IPS DF 6.9 (cell line): ENCODE results near the gene RAD21L1.
"Not testable (repeated sequence)": the region's sequence is repeated elsewhere in the genome, so short reads cannot be mapped to it uniquely, and the experiment has no call there.

Experiments used
- DNase-seq: peaks from one replicate; pipeline ENCODE4 v3.0.0-alpha.2; 2013; ENCODE audit warnings: low read depth, low spot score
- H3K27ac ChIP-seq: one replicate; pipeline ENCODE4 v1.5.1; 2013; ENCODE audit warnings: low read length, control low read depth
- H3K27me3 ChIP-seq: 2 replicates; pipeline ENCODE4 v1.6.1; 2013; ENCODE audit warnings: mild to moderate bottlenecking, low read length; ENCODE audit not compliant: control insufficient read depth, insufficient read depth
- H3K36me3 ChIP-seq: 2 replicates; pipeline ENCODE4 v1.6.1; 2013; ENCODE audit warnings: low read length; ENCODE audit not compliant: control insufficient read depth, insufficient read depth
- H3K4me1 ChIP-seq: 2 replicates; pipeline ENCODE4 v1.6.1; 2013; ENCODE audit warnings: low read length; ENCODE audit not compliant: control insufficient read depth, insufficient read depth
- H3K4me3 ChIP-seq: 2 replicates; pipeline ENCODE4 v1.5.1; 2013; ENCODE audit warnings: mild to moderate bottlenecking, low read length
- H3K9me3 ChIP-seq: 2 replicates; pipeline ENCODE4 v1.6.1; 2013; ENCODE audit warnings: low read length, inconsistent platforms; ENCODE audit not compliant: control insufficient read depth, insufficient read depth
- WGBS: extraction: QIAGEN DNeasy Blood & Tissue Kit; methylation state at CpG from one replicate; pipeline ENCODE4 v1.1.7; 2013; ENCODE audit warnings: mixed read lengths, missing lambda C conversion rate; ENCODE audit not compliant: insufficient read length, insufficient coverage; 5-methylcytosine and 5-hydroxymethylcytosine counted together

The RAD21L1 gene

DNA sequence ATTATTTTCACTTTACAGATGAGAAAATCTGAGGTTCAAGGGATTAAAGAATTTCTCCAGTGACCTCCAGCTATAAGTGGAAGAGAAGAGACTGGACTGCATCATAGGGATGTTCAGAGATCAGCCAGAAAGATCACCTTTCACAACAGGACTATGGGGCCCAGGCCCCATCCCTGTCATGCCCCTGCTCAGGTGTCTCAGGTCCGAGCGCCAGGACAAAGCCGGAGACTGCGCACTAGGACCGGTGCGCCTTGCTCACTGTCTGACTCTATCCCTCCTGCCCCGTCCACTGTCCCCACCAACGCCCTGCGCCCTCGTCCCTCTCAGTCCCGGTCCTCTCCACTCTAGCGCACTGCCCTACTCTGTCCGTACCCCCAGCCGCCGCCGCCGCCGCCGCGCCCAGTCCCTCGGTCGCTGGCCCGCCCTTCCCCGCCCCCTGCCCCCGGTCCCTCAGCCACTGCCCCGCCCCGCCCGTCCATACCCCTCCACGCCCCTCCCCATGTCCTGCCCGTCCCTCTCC is 521 bp upstream of the RAD21L1 start:
- no peaks in the 10 kb centered on the region for H3K4me1 ChIP-seq
- WGBS, result no CpG with 5 or more reads among the region's 30 CpGs
- H3K9me3 ChIP-seq, result no peaks in the 10 kb centered on the region
- peak overlapping the region; percentile 38; the same call in 1 of the 2 replicates for H3K4me3 ChIP-seq
- H3K27me3 ChIP-seq, result no peaks in the 10 kb centered on the region; the same call in 1 of the 2 replicates
- H3K36me3 ChIP-seq, result no peaks in the 10 kb centered on the region
- DNase-seq, result no peak
- H3K27ac ChIP-seq, result no peak overlapping the region

DNA sequence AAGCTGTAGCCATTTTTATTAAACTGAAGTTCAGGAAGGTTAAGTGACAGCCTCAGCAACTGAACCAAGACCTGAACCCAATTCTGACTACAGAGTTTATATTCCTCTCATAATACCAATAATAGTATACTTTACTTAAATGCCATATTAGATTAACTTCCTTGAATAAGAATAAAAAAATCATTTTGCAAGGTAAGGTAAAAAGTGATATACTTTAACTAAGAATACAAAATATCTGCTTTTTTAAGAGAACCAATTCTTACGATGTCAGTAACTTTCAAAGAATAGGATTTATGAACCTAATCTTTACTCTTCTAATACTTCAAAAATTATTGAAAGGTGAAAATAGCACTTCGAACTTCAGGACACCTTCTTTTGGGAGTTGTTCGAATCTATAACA is 3.7 kb downstream of the RAD21L1 start:
- WGBS, result no CpG with 5 or more reads among the region's 3 CpGs
- H3K27ac ChIP-seq, result no peak overlapping the region
- no peaks in the 10 kb centered on the region for H3K4me1 ChIP-seq
- no peak for DNase-seq
- H3K27me3 ChIP-seq, result no peaks in the 10 kb centered on the region; the same call in 1 of the 2 replicates
- H3K36me3 ChIP-seq, result no peaks in the 10 kb centered on the region
- no peak overlapping the region for H3K4me3 ChIP-seq
- no peaks in the 10 kb centered on the region for H3K9me3 ChIP-seq

DNA sequence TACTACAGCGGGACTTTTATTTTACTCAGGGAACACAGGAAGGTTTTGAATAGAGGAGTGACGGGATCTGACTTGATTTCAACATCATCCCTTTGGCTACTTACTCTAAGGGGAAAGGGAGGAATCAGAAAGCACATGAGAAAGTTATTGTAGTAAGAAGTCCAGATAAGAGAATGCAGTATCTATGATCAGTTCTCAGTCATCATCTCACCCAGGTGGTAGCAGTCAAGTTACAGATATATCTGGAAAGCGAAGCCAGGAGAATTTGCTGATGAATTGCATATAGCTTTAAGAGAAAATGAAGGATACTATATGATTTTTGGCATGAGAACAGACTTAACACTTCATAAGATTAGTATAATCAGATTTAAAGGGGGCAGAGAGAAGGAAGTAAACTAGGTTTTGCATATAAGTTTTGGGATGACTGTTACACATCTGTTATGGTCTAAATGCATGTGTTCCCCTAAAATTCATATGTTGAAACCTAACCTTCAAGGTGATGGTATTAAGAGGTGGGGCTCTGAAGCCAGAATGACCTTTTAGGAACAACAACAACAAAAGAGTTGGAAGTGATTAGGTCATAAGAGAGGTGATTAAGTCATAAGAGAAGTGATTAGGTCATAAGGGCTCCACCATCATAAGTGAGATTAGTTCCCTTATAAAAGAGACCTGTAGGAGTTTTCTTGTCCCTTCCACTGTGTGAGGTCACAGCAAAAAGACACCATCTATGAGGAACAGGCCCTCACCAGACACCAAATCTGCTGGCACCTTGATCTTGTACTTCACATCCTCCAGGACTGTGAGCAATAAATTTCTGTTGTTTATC is 6.7 kb downstream of the RAD21L1 start:
- WGBS, result no CpG with 5 or more reads among the region's 3 CpGs
- DNase-seq, result no peak
- no peaks in the 10 kb centered on the region for H3K27me3 ChIP-seq

DNA sequence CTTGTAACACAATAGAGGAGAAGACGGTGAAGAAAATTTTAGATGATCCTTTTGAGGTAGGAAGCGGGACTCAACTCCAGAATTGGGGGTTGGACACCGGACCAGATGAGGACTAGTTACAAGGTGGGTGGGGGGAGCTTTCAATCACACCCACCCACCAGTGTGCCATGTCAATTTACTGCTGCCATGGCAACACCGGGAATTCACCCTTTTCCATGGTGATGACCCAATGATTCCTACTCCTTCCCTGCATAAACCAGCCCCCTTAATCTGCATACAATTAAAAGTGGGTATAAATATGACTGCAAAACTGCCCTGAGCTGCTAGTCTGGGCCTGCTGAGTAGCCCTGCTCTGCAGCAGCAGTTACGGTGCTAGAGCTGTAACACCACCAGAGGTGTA is 14.7 kb downstream of the RAD21L1 start:
- Histone ChIP-seq H3K27ac (no peak overlapping the region), H3K9me3 (no peaks in the 10 kb centered on the region), H3K36me3 (no peaks in the 10 kb centered on the region), H3K4me3 (no peak overlapping the region), H3K4me1 (no peaks in the 10 kb centered on the region), H3K27me3 (no peaks in the 10 kb centered on the region)
- WGBS, result no CpG with 5 or more reads among the region's 5 CpGs
- DNase-seq, result no peak

More for the DNA sequence above, 6.7 kb downstream of the RAD21L1 start:
- no peak overlapping the region for H3K27ac ChIP-seq
- H3K9me3 ChIP-seq, result no peaks in the 10 kb centered on the region
- no peaks in the 10 kb centered on the region for H3K4me1 ChIP-seq
- no peak overlapping the region for H3K4me3 ChIP-seq
- H3K36me3 ChIP-seq, result no peaks in the 10 kb centered on the region

DNA sequence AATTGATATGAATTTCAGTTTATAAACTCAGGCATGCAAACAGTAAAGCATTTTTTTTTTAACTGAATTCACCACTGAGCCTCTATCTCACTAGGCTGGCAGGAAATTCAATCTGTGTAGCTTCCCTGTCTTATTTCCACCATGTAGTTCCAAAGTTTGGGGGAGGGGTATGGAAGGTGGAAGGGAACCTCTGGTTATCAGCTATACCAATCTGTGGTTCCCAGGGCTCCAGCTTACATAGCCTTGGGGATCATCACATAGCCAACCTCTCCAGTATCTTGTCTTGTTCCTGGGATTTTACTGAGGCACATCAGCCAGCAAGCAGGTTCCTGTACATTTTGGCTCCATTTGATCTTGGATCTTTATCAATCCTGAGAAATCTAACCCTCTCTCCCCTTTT is 15.6 kb downstream of the RAD21L1 start:
- Histone ChIP-seq H3K36me3 (no peaks in the 10 kb centered on the region), H3K9me3 (no peaks in the 10 kb centered on the region), H3K4me3 (no peak overlapping the region), H3K4me1 (no peaks in the 10 kb centered on the region), H3K27me3 (no peaks in the 10 kb centered on the region), H3K27ac (no peak overlapping the region)
- no peak for DNase-seq

DNA sequence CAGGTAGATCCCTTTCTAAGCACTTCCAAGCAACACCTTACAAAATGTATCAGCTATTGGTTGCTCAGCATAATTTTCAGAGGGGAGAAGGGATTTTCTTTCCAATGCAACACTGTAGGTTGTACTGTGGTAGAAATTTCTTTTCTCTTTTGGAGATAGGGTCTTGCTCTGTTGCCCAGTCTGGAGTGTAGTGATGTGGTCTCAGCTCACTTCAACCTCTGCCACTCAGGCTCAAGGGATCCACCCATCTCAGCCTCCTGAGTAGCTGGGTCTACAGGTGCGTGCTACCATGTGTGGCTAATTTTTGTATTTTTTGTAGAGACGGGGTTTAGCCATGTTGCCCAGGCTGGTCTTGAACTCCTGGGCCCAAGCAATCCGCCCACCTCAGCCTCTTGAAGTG is 16.3 kb downstream of the RAD21L1 start:
- DNase-seq, result no peak
- Histone ChIP-seq H3K27me3 (no peaks in the 10 kb centered on the region), H3K36me3 (no peaks in the 10 kb centered on the region), H3K9me3 (no peaks in the 10 kb centered on the region), H3K4me3 (no peak overlapping the region), H3K4me1 (no peaks in the 10 kb centered on the region), H3K27ac (no peak overlapping the region)
- WGBS, result no CpG with 5 or more reads among the region's 3 CpGs

DNA sequence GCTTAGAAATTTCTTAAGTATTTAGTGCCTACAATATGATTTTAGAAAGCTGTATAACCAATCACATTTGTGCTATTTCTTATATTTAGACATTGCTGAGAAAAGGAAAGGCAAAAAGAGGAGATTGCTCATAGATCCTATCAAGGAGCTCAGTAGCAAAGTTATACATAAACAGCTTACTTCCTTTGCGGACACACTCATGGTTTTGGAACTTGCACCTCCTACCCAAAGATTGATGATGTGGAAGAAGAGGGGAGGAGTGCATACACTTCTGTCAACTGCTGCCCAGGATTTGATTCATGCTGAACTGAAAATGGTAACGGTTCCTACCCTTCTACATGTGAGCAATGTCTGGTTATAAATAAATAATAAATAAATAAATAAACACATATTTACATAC is 16.7 kb downstream of the RAD21L1 start:
- Histone ChIP-seq H3K4me1 (no peaks in the 10 kb centered on the region), H3K27ac (no peak overlapping the region), H3K9me3 (no peaks in the 10 kb centered on the region), H3K27me3 (no peaks in the 10 kb centered on the region), H3K36me3 (no peaks in the 10 kb centered on the region), H3K4me3 (no peak overlapping the region)
- no peak for DNase-seq
- WGBS, result no CpG with 5 or more reads among the region's 2 CpGs

DNA sequence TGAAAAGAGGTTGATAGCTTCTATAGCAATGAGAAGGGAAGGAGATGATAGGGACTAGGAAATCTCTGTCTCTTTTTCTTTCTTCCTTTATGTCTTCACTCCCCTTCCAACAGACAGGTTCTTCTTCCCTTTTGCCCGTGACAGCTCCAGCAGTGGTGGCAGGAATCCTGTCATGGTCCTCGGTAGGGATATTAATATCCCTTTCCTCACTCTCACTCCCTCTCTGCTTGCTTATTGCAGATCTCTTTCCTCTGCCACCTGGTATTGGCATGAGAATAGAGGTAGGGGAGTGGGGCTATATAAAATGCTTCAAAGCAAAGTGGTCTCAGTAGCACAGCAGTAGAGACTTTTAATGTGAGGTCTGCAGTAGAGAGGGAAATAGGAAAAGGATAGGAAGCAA is 19.7 kb downstream of the RAD21L1 start:
- no peaks in the 10 kb centered on the region for H3K4me1 ChIP-seq
- no peaks in the 10 kb centered on the region for H3K27me3 ChIP-seq
- H3K9me3 ChIP-seq, result no peaks in the 10 kb centered on the region
- no CpG with 5 or more reads among the region's 2 CpGs for WGBS
- no peak overlapping the region for H3K27ac ChIP-seq
- no peaks in the 10 kb centered on the region for H3K36me3 ChIP-seq
- DNase-seq, result no peak
- H3K4me3 ChIP-seq, result no peak overlapping the region

DNA sequence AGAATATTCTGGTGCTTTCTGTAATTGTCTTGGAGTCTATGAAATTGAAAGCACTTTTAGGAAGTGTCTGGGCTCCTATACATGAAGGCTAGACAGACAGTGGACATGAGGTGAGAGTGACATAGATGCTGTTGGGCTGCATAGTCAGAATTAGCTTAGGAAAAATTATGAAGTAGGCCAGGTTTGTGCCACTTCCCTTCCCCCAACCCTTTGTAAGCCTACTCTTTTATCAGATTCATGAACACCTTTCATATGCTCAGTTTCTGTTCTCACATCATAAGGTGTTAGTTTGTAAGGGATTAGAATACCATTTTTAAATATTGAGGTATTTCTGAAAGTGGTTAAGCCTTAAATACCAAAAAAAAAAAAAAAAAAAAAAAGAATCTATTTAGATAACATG is 21.8 kb downstream of the RAD21L1 start:
- no peak overlapping the region for H3K4me3 ChIP-seq
- H3K27me3 ChIP-seq, result no peaks in the 10 kb centered on the region
- no peaks in the 10 kb centered on the region for H3K9me3 ChIP-seq
- DNase-seq, result no peak
- H3K27ac ChIP-seq, result no peak overlapping the region
- no peaks in the 10 kb centered on the region for H3K36me3 ChIP-seq
- no peaks in the 10 kb centered on the region for H3K4me1 ChIP-seq

DNA sequence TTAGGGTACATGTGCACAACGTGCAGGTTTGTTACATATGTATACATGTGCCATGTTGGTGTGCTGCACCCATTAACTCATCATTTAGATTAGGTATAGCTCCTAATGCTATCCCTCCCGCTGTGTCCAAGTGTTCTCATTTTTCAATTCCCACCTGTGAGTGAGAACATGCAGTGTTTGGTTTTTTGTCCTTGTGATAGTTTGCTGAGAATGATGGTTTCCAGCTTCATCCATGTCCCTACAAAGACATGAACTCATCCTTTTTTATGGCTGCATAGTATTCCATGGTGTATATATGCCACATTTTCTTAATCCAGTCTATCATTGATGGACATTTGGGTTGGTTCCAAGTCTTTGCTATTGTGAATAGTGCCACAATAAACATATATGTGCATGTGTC is 24.4 kb downstream of the RAD21L1 start:
- no CpG with 5 or more reads among the region's 2 CpGs for WGBS
- not testable (repeated sequence) for H3K27ac ChIP-seq, H3K9me3 ChIP-seq, DNase-seq, H3K4me3 ChIP-seq, H3K4me1 ChIP-seq, H3K36me3 ChIP-seq, H3K27me3 ChIP-seq

DNA sequence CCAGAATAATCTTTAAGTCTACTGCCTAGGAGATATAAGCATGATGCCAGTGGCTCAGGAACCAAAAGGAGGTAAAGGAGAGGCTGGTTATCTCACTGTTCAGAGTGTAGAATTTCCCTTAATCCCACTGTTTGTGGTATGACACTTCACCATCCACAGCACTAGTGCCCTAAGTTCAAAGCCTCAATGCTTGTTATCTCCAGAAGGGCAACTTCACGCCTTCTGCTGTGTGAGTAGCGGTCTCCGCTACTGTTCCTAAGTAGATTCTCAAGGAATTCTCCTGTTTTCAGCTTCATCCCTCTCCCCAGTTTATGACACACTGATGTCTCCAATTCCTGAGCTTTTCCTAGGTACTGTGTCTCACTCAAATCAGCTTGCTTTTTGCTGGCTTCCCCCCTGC is 26.6 kb downstream of the RAD21L1 start:
- H3K27ac ChIP-seq, result no peak overlapping the region
- H3K27me3 ChIP-seq, result no peaks in the 10 kb centered on the region
- WGBS, result no CpG with 5 or more reads among the region's 3 CpGs
- H3K4me3 ChIP-seq, result no peak overlapping the region
- DNase-seq, result no peak
- H3K4me1 ChIP-seq, result no peaks in the 10 kb centered on the region
- H3K36me3 ChIP-seq, result no peaks in the 10 kb centered on the region
- H3K9me3 ChIP-seq, result no peaks in the 10 kb centered on the region
